Panc1 (cell line): Measurements from ENCODE around the gene SNRNP40. TPM values are rescaled to one million over a fixed set of nuclear protein-coding genes. Genes with fewer than 3 reads are reported as not detected.

ENCODE experiments used
- ATAC-seq: fragments of 200-7000 bp; cut with Tn5 transposase; 2 replicates; pipeline ENCODE4 v1.9.1; 2020; ENCODE audit warnings: mild to moderate bottlenecking, moderate library complexity
- BruUV-seq: library from RNA; stranded (reverse); fragments of 400-500 nt; replicated peaks from 2 replicates; lab custom pipeline; 2021; lab: Mats Ljungman, UMichigan
- CTCF ChIA-PET: fragments of 300-600 bp; sonication (Branson Sonifier 250); formaldehyde crosslinking; loops from one replicate; lab custom pipeline; 2022; ENCODE audit warnings: antibody characterized with exemption; lab: Charles Lee
- POLR2A ChIA-PET: fragments of 300-600 bp; sonication (Branson Sonifier 250); formaldehyde crosslinking; loops from one replicate; lab custom pipeline; 2022; ENCODE audit warnings: antibody characterized with exemption; lab: Charles Lee
- DNase-seq: peaks from one replicate; pipeline ENCODE4 v3.0.0-alpha.2; 2010; ENCODE audit warnings: low read depth, low spot score
- H3K27ac ChIP-seq: 2 replicates; pipeline ENCODE4 v1.5.1; 2011; ENCODE audit warnings: mild to moderate bottlenecking, low read length, inconsistent platforms
- H3K27me3 ChIP-seq: fragments of 200-500 bp; sonication (Bioruptor generic); 2 replicates; pipeline ENCODE4 v1.6.0; 2014; ENCODE audit warnings: low read length, inconsistent platforms; ENCODE audit not compliant: control insufficient read depth, insufficient read depth
- H3K36me3 ChIP-seq: fragments of 200-500 bp; sonication (Bioruptor generic); 2 replicates; pipeline ENCODE4 v1.5.1; 2014; ENCODE audit warnings: inconsistent platforms, mild to moderate bottlenecking, low read length, moderate library complexity; ENCODE audit not compliant: control insufficient read depth, insufficient read depth
- H3K4me1 ChIP-seq: 2 replicates; pipeline ENCODE4 v1.5.1; 2011; ENCODE audit warnings: inconsistent platforms, mild to moderate bottlenecking, low read length, moderate library complexity; ENCODE audit not compliant: control insufficient read depth, insufficient read depth
- H3K4me3 ChIP-seq, 2 experiments: 2 replicates each; pipeline ENCODE4 v1.5.1; 2011 to 2012; ENCODE audit warnings: low read depth in 2 of 2, low read length in 2 of 2, mild to moderate bottlenecking in 2 of 2, inconsistent platforms in 1 of 2, moderate library complexity in 1 of 2
- H3K9me3 ChIP-seq: fragments of 200-500 bp; sonication (Bioruptor generic); 2 replicates; pipeline ENCODE4 v1.5.1; 2014; ENCODE audit warnings: low read depth, mild to moderate bottlenecking, inconsistent platforms, low read length, moderate library complexity; ENCODE audit not compliant: control insufficient read depth, insufficient read depth
- CTCF ChIP-seq: fragments of 450-650 bp; IDR thresholded peaks from 2 replicates; pipeline ENCODE4 v1.5.1; 2017; ENCODE audit warnings: mild to moderate bottlenecking
- POLR2AphosphoS5 ChIP-seq: IDR thresholded peaks from 2 replicates; pipeline ENCODE4 v1.6.1; 2012; ENCODE audit warnings: mild to moderate bottlenecking, low read depth, low read length, moderate library complexity
- REST ChIP-seq, 2 experiments: IDR thresholded peaks; 2 replicates each; pipeline ENCODE4 v1.6.1; 2011 to 2012; ENCODE audit warnings: low read depth in 2 of 2, control low read depth in 1 of 2, low read length in 1 of 2, mild to moderate bottlenecking in 1 of 2, moderate library complexity in 1 of 2; ENCODE audit not compliant: insufficient read depth in 1 of 2
- SIN3A ChIP-seq: IDR thresholded peaks from 2 replicates; pipeline ENCODE4 v1.6.1; 2012; ENCODE audit warnings: low read depth, mild to moderate bottlenecking, low read length, moderate library complexity, borderline replicate concordance; ENCODE audit not compliant: insufficient read depth
- TCF7L2 ChIP-seq: IDR thresholded peaks from 2 replicates; pipeline ENCODE4 v1.6.1; 2011; ENCODE audit warnings: mild to moderate bottlenecking, low read depth, low read length, inconsistent platforms
- in situ Hi-C: cut with HindIII; loops from 2 replicates; pipeline ENCODE4 v1.10.0; 2016; ENCODE audit warnings: low sequenced_read_pairs, low pct_unique_long_range_greater_than_20kb
- intact Hi-C: fragments of 100-400 bp; cut with micrococcal nuclease; formaldehyde crosslinking; loops from one replicate; pipeline ENCODE4 v1.10.0; 2022; ENCODE audit not compliant: unreplicated experiment
- total RNA-seq: library from RNA; stranded (reverse); gene quantifications from one replicate; pipeline ENCODE4 v1.2.1, GENCODE V29; 2021; ENCODE audit not compliant: unreplicated experiment

The SNRNP40 gene
- total RNA-seq, 1 experiment from 2014 or later: 99.3 TPM

- no TSS peak for BruUV-seq
- ATAC-seq: no peak
- Histone ChIP-seq H3K27ac (no peak overlapping the region), H3K4me3 (no peak overlapping the region), H3K4me1 (no peaks in the 10 kb centered on the region), H3K27me3 (no peaks in the 10 kb centered on the region), H3K9me3 (no peaks in the 10 kb centered on the region), H3K36me3 (no peaks in the 10 kb centered on the region)
- DNase-seq: no peak
- intact Hi-C loops (no loop called here), in situ Hi-C loops (no loop called here)
- CTCF ChIA-PET: no interaction called here
- POLR2A ChIA-PET: no interaction called here
- TF ChIP-seq POLR2AphosphoS5 (no peak), REST (IDR thresholded peaks at IDR 0.05; ENCODE audit: insufficient read depth in 1 of 2, low read depth in 2 of 2, low read length in 1 of 2) (no peak), CTCF (no peak), TCF7L2 (no peak), SIN3A (no peak)
Observed at GRCh38 chr1:31344503-31344902, 47.9 kb upstream of the SNRNP40 start.

- POLR2A ChIA-PET: no interaction called here
- no TSS peak for BruUV-seq
- H3K27ac ChIP-seq: no peak overlapping the region
- intact Hi-C loops: no loop called here
- no peak overlapping the region for H3K4me3 ChIP-seq
- H3K27me3 ChIP-seq: no peaks in the 10 kb centered on the region
- in situ Hi-C loops: no loop called here
- ATAC-seq (no peak), DNase-seq (no peak)
- H3K4me1 ChIP-seq: no peaks in the 10 kb centered on the region
- H3K9me3 ChIP-seq: no peaks in the 10 kb centered on the region
- H3K36me3 ChIP-seq: no peaks in the 10 kb centered on the region
- CTCF ChIA-PET: interaction anchor here (0.7 kb wide), 1 partner anchor 310 kb away, joined by 3 read pairs; no protein-coding TSS in a partner anchor
- TF ChIP-seq CTCF (no peak), POLR2AphosphoS5 (no peak), SIN3A (no peak), REST (IDR thresholded peaks at IDR 0.05; ENCODE audit: insufficient read depth in 1 of 2, low read depth in 2 of 2, low read length in 1 of 2) (no peak), TCF7L2 (no peak)
Observed at GRCh38 chr1:31336687-31337467, 40.3 kb upstream of the SNRNP40 start.
